Measurements from ENCODE around the gene PALMD.

Gene PALMD, protein sequence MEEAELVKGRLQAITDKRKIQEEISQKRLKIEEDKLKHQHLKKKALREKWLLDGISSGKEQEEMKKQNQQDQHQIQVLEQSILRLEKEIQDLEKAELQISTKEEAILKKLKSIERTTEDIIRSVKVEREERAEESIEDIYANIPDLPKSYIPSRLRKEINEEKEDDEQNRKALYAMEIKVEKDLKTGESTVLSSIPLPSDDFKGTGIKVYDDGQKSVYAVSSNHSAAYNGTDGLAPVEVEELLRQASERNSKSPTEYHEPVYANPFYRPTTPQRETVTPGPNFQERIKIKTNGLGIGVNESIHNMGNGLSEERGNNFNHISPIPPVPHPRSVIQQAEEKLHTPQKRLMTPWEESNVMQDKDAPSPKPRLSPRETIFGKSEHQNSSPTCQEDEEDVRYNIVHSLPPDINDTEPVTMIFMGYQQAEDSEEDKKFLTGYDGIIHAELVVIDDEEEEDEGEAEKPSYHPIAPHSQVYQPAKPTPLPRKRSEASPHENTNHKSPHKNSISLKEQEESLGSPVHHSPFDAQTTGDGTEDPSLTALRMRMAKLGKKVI

DNA sequence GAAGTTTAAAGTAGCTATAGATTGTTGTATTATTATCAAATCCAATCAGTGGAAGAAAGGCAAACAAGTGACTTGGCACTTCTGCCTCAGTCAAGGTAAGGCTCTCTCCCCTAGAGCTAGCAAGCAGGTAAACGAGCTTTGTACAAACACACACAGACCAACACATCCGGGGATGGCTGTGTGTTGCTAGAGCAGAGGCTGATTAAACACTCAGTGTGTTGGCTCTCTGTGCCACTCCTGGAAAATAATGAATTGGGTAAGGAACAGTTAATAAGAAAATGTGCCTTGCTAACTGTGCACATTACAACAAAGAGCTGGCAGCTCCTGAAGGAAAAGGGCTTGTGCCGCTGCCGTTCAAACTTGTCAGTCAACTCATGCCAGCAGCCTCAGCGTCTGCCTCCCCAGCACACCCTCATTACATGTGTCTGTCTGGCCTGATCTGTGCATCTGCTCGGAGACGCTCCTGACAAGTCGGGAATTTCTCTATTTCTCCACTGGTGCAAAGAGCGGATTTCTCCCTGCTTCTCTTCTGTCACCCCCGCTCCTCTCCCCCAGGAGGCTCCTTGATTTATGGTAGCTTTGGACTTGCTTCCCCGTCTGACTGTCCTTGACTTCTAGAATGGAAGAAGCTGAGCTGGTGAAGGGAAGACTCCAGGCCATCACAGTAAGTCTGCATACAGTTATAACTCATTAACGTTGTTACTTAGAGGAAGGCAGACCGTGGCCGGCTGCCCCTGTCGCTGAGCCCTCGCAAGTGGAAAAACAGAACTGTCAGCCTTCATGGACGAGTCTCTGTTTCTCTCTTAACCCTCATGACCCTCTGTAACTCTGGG lies at the start of gene PALMD:
Gene PALMD (plus strand): TSS at position 415 of the 833 bp plus-strand sequence. CDS start 205 bp downstream, at position 620.
- DNase-seq = peak; percentile 40

GRCh38 chr1:99598738-99599411 lies 47.0 kb upstream of the PALMD start:
- DNase-seq = peak; percentile 52

GRCh38 chr1:99599678-99600175 lies 46.2 kb upstream of the PALMD start:
- peak; percentile 97 for DNase-seq

GRCh38 chr1:99600782-99601181 lies 45.1 kb upstream of the PALMD start:
- DNase-seq = peak; percentile 52

- no peak for DNase-seq
Measured at GRCh38 chr1:99601208-99601607, 44.7 kb upstream of the PALMD start.

DNA sequence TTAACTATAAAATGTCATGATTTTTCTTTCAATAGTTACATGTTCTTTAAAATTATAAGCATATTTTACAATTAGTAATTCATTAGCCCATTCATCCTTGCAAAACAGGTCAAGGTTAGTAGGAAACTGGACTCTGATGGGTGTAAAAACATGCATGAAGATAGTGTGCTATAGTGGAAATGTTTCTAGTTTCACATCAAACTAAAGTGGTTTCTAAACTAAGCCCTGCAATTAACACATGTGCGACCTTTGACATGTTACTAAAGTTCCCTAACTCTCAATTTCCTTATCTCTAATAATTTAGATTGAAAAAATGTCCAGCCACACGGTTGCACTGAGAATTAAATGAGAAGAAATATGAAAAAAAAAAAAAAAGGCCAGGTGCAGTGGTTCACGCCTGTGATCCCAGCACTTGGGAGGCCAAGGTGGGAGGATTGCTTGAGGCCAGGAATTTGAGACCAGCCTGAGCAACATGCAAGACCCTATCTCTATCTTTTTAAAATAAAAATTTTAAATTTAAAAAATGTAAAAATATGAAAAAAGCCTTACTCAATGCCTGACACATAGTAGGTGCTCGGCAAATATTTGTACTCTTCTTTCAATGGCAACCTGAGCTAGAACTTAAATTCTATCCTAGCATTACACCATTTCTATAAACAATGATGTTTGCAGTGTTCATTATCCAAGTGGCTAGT lies 44.1 kb upstream of the PALMD start:
- DNase-seq = no peak

DNA sequence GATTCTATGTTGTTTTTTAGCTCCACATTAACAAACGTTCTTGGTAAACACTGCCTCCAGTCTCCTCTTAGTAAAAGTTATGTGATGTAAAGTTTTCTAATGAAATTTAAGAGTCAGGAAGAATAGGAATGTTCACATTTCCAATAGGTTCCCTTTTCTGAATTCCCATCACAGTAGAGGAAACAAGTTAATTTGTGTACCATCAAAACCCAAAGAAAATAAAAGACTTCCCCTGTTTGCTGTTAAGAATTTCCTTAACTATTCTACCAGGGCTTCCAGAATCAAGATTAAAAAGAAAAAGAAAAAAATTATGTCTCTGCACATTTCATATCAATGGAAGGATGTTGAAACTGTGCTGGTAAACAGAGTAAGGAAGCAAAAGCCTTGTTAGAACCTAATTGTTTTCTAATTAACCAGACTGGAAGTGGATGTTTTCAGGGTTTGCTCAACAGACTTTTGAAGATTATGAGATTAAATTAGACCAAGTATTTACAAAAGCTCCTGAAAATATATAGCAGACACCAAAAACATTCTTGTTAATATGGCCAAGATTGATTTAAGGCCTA lies 43.4 kb upstream of the PALMD start:
- no peak for DNase-seq

- DNase-seq = peak; percentile 58
Measured at GRCh38 chr1:99603699-99604560, 42.0 kb upstream of the PALMD start.

GRCh38 chr1:99606306-99606705 lies 39.6 kb upstream of the PALMD start:
- peak; percentile 31 for DNase-seq

- DNase-seq = no peak
Measured at GRCh38 chr1:99607590-99607989, 38.3 kb upstream of the PALMD start.

DNA sequence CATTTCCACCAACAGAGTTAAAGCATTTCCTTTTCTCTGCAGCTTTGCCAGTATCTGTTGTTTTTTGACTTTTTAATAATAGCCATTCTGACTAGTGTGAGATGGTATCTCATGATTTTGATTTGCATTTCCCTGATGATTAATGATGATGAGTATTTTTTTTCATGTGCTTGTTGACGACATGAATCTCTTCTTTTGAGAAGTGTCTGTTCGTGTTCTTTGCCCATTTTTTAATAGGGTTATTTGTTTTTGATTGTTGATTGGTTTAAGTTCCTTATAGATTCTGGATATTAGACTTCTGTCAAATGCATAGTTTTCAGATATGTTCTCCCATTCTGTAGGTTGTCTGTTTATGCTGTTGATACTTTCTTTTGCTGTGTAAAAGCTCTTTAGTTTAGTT lies 37.9 kb upstream of the PALMD start:
- no peak for DNase-seq

GRCh38 chr1:99613716-99614115 lies 32.2 kb upstream of the PALMD start:
- peak; percentile 63 for DNase-seq

- no peak for DNase-seq
Measured at GRCh38 chr1:99614728-99615127, 31.2 kb upstream of the PALMD start.

DNA sequence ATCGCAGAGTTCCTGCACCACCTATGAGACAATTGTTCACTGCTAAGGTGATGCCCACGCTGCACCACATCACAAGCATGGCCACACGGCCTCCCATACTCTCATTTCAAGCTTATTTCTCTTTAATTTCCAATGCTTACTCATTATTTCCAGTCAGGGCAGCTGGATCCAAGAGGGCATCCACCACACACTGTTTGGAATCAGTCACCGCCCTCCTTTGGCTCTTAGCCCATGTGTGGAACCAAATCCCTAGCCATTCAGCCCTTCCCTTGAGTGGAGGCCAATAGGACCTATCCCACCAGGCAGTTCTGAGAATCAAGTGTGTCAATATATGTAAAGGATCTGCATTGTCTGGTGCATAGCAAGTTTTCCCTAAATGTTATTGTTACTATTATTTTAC lies 26.3 kb upstream of the PALMD start:
- no peak for DNase-seq

- peak; percentile 32 for DNase-seq
Measured at GRCh38 chr1:99621340-99621901, 24.5 kb upstream of the PALMD start.

DNA sequence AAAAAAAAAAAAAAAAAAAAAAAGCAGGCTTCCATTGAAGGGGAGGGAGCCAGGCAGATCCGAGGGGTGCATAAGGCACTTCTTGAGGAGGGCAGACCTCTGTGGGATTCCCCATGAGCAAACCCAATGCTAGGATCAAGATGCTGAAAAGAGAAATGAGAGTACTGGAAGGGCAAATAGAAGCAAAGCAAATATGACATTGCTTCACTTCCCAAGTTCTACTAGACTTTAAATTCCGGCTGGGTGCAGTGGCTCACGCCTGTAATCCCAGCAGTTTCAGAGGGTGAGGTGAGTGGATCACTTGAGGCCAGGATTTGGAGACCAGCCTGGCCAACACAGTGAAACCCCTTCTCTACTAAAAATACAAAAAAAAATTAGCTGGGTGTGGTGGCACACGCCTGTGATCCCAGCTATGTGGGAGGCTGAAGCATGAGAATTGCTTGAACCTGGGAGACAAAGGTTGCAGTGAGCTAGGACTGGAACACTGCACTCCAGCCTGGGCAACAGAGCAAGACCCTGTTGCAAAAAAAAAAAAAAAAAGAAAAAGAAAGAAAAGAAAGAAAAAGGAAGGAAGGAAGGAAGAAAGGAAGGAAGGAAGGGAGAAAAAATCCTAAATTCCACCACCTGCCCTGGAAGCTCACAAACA lies 23.1 kb upstream of the PALMD start:
- no peak for DNase-seq

- no peak for DNase-seq
Measured at GRCh38 chr1:99623554-99623953, 22.4 kb upstream of the PALMD start.

DNA sequence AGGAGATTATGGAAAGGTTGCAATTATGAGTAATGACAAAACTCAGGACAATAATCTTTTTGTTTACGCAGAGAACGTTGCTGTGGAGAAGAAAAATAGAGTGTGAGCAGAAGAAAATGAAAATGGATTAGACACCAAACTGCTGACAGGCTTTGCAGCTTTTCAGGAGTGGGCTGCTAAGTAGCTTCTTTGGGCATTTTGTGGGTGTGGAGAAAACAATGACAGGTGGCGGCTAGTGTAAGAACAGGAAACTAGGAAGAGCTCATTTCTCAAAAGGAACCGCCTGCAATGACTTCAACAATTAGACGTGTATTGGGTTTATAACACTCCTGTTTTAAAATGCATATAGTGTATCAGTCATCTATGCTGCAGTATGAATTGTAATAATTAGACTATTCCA lies 18.3 kb upstream of the PALMD start:
- DNase-seq = no peak

GRCh38 chr1:99629164-99629563 lies 16.7 kb upstream of the PALMD start:
- no peak for DNase-seq
